GM18526 (cell line): ENCODE data around the gene RAB3C.

Experiments used
- POLR2A ChIP-seq: IDR thresholded peaks from 3 replicates; pipeline ENCODE4 v1.6.1; 2011; ENCODE audit not compliant: insufficient read length; ENCODE audit errors: extremely low read depth

RAB3C gene

DNA sequence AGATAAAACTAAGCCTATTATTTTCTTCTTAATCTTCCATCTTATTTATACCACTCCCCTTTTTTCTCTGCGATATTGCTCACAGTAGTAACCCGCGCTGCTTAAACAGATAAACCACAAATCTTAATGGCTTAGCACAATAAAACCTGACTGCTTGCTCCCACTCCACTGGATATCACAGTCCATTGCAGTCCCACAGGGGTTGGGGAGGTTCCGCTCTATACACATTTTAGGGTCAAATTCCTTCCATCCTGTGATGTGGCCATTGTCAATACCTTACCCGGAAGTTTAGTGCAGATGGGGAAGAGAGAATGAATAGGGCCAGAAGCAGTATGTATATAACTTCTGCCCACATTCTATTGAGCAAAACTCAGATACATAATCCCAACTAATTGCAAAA is 193.7 kb downstream of the RAB3C start:
- TF ChIP-seq POLR2A: no peak

DNA sequence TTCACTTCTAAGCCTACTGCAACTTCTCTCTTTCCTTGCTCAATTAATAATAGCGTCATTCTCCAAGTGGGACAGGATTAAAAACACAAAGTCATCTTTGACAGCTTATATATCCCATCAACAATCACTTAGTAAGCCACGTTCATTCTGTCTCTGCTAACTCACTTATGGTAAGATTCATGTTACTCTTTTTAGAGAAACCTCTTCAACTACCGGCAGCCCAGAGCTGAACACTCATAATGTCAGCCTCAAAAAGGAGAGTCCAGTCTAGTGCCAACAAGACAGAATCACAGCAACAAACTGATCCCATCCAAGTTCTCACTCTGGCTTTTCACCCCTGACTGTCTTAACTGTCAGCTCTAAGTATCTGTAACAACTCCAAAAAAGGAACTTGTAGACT is 196.0 kb downstream of the RAB3C start:
- no peak for TF ChIP-seq POLR2A

DNA sequence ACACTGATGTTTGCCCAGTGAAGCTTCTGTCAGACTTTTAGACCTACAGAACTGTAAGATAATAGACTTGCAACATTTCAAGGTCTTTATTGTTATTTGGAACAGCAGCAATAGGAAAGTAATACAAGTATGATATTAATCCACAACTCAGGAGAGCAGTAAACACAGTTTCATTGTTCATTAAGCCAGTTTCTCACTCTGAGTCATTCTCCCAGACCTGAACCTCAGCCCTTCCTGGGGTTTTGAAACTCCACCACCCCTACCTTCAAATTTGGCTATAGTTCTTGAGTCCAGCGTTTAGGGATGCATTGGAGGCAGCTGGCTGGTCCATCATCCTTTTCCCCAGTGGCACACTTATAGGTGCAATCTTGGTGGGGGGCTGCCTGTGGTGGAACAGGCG is 203.2 kb downstream of the RAB3C start:
- TF ChIP-seq POLR2A: no peak

DNA sequence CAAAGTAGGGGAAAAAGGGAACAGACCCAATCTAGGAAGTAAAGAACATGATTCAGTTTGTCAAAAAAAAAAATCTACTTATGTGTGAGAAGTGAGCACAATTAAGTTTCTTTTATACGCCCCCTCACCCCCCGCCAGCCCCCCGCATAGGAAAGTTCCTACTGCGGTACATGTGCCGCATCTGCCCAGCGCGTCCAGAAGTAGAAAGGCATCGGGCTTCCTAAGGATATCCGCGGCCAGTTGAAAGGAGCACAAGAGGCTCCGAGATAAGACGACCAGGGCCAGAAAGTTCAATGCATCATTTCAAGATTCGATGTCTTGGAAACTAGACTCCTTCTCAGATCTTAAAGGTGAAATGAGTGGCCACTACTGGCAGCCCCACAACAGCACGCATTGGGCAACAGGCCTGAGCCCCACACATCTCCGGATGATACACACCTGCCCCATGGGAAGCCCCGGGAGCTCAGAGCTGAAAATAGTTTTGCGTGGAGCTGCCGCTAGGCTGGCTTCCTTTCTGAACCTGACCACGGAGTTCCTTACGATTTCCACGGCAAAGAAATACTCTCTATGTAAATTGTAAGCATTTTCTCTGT is 203.9 kb downstream of the RAB3C start:
- no peak for TF ChIP-seq POLR2A

DNA sequence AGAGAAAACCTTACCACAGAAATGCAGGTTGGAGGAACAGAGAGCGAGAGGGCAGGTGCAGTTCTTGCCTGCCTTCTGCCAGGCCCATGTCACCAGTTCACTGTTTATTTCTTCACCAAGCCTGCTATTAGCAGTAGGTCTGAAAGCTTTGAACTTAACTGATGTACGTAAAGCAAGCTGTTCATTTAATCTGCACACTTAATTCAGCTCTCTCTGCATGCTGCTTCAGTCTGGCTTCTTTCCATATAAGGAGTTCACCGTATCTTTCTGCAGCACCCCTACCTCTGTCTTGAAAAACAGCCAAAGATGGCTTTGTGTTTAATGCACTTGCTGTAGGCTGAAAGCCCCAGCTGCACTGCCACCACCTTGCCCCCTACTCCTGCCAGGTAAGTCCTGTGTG is 205.1 kb downstream of the RAB3C start:
- no peak for TF ChIP-seq POLR2A

DNA sequence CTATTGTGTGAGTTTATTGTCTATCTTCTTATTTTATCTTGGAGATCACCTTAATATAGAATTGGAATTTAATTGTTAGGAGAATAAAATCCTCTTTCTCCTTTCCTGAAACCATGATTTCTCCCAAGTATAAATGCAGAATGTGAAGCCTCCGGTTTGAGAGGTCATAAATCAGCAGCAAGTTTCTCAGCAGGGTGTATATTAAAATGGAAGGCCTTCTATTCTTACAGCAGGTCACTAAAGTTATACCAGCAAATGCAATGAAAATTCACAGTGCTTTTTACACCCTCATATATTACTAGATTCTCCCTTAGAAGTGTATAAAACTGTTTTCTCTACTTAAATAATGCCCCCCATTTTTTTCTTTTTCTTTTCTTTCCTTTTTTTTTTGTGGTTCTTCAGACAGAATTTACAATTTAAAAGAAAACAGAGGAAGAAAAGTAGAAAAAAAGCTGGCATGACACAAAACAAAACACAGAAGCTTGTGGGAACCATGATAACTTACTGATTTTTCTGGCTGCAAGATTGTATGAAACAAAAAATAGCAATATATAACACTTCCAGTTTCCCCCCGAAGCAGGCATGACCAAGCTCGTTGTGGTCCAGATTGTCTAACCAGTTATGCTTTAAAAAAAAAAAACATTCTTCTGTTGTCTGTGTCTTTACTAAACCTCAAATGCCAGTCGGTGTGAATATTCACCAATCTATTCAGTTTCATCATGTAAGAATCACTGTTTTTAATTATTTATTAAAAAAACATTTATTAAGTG is 211.2 kb downstream of the RAB3C start:
- TF ChIP-seq POLR2A: no peak

DNA sequence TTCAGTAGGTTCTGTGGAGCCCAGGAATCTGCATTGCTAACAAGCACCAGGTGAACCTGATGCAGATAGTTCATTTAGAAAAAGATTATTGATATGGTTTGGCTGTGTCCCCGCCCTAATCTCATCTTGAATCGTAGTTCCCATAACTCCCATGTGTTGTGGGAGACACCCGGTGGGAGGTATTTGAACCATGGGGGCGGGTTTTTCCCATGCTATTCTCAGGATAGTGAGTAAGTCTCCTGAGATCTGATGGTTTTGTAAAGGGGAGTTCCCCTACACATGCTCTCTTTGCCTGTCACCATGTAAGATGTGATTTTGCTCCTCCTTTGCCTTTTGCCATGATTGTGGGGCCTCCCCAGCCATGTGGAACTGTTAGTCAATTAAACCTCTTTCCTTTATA is 212.0 kb downstream of the RAB3C start:
- TF ChIP-seq POLR2A: no peak

DNA sequence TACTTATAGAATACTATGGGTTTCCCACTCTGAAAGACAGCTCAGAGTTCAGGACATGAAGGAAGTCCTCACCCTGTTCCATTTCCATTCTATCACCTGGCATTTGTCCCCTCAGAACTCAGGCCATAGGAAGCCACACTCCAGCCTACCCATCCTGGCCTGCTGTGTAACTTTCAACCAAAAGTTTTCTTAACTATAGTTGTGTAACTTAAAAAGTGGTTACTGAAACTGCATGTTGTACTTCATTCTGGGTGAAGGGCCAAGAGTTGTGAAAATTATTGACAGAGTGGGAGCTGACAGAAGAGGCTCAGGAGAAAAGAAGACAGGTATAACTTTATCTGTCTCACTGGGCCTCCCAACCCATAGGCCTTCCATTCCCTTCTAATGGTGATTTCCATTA is 212.5 kb downstream of the RAB3C start:
- TF ChIP-seq POLR2A: no peak

DNA sequence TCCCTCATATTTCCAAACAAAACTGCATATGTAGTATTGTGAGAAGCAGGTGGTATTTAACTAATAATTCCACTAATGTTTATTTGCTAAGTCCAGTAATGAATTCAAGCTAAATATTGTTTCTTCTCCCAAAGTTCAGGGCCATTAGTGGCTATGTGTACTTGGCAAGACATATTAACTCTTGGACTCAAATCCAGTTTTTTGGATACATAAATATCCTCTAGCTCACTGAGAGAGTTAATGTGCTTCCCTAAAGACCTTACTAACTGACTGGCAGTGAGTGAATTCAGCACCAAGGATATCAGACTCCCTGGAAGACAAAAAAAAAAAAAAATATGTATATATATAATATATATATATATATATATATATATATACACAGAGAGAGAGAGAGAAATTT is 214.1 kb downstream of the RAB3C start:
- TF ChIP-seq POLR2A: no peak

DNA sequence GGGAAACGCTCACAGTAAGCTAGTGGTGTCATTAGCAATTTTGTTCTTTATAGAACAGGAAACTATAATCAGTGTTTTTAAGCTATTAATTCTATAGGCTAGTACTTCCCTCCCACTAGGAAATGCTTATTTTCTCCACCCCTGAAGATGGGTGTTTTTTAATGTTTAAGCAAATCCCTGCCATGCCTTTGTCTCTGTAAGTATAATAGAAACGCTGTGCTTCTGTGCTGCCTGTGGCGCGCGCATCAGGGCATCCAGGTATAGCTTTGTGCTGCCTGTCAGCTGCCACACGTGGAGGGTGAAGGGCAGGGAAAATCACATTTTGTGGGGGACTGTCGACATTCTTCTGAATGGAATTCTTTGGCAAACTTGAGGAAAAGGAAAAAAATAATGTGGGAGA is 217.5 kb downstream of the RAB3C start:
- no peak for TF ChIP-seq POLR2A

DNA sequence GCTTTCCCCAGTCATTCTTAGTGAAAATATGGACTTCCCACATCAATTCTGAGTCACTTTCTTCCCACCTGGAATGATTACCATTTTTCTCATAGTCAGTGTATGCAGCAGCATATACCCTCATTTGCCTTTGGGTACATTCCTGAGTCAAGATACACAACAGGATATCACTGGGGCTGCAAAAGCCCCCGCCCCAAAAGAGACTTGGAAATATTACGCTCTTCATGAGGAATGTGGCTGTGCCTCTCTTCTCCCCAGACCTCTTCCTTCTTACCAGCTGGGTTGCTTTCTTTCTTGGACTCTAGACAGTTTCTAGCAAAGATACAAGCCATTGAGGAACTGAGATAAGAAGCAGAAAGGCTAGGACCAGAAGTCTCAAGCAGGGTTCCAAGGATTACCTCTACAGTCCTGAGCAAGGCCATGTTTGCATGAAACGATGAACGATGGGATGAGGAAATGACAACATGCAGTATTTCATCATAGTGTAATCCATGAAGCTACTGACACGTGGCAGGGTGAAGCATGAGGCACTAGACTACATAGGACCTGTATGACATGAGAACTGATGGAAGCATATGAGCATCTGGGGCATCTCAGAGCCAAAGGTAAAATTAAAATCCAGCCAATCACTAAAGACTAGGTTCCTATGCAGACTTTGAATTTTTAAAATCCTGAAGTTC is 218.1 kb downstream of the RAB3C start:
- TF ChIP-seq POLR2A: no peak

DNA sequence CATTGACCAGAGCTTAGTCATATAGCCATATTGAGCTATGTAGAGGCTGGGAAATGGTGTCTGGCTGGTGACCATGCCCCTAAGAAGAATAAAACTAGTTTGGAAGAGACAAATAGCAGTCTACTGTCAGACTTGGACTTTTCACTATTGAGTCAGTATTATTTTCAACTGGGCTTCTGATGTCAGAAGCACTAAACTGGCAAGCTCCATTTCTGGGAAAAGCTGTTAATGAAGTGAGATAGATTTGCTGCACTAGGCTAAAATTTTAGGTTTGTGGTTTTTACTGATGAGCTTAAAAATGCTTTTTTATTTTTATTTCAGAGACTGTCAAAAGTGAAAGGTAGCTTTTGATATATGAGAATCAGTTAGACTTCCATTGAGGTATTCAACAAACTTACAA is 220.2 kb downstream of the RAB3C start:
- TF ChIP-seq POLR2A: no peak

DNA sequence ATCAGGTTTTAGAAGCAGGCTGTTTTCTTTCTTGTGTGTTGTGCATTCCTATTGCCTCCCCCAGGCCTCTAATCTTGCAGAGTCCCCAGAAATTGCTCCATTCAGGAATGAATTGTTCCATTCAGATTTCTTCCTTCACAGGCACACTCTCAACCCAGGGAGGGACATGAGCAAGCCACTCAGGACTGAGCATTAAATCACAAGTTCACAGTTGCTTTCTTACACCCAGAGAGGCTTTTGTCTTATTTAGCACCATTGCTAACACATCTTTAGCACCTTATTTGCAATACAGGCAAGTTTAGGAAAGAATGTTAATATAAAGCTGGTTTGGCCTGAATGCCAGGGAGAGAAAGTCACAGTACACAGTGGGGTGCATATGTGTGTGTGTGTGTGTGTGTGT is 221.4 kb downstream of the RAB3C start:
- TF ChIP-seq POLR2A: no peak

DNA sequence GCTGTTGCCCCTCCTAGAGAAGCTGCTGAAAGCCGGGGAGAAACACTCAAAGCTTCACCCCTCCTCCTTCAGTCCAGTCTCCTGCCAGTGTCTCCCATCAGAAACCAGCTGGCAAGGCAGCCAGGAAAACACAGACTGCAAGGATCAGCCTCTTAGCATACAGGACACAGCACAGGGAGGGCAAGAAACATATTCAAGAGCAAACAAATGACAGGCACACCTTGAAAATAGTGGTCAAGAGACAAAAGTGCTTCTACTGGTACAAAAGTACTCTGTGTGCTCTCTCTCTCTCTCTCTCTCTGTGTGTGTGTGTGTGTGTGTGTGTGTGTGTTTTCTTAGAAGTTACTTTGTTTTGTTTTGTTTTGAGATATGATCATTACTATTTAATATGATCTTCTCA is 227.2 kb downstream of the RAB3C start:
- TF ChIP-seq POLR2A: no peak

DNA sequence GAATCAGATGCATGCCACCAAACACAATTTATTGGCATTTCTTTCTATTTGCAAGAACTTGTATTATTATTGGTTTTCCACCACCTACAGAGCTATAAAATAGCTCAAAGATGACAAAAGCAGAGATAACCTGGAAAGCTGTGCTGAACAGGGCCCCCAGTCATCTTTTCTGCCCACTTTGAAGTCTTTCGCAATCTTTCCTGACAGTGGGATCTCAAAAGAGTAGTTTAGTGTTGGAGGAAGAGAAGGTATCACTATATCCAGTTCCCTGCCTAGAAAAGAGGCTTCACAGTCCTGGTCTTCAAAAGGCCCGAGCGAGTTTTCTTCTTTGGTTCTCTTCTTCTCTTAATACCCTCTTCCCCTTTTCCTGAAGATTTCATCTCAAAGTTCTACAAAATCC is 231.0 kb downstream of the RAB3C start:
- no peak for TF ChIP-seq POLR2A

DNA sequence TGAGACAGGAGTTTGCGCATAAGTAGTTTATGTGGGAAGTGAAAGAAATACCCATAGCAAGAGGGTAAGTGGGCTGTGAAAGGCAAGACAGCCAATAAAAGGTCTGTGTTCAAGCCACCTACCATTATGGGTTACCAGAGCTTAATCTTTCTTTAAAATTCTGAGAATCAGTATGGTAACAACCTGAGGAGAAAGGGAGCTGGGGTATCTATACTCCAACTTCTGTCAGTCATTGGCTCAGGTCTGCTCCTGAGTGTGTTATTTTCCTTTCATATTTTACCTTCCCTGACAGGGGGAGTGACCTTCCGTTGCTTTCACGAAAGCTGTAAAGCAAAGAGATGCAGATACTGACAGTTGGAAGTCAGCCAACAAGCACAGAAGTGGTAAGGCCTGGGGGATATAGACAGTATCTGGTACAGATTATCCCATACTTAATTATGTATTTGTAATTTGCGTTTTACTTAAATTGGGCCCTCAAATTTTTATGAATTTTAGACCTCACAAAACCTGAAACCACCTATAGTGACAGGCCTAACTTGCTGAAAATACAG is 233.4 kb downstream of the RAB3C start:
- no peak for TF ChIP-seq POLR2A

DNA sequence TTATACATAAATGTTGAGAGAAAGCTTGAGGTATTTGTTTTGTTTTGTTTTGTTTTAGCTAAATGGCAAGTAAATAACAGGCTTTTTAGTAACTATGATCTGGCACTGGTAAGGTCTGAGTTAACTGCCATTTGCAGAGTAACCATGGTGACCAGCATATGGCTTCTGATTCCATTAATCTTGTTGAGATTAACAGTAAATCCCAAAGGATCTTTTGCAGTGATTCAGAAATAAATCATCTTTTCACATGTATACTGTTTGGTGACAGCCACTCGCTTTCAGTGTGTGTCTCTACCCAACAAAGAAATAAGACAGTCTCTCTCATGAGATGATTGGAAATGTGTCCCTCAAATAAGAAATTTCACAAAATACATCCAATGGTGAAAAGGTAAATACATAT is 235.6 kb downstream of the RAB3C start:
- TF ChIP-seq POLR2A: no peak

DNA sequence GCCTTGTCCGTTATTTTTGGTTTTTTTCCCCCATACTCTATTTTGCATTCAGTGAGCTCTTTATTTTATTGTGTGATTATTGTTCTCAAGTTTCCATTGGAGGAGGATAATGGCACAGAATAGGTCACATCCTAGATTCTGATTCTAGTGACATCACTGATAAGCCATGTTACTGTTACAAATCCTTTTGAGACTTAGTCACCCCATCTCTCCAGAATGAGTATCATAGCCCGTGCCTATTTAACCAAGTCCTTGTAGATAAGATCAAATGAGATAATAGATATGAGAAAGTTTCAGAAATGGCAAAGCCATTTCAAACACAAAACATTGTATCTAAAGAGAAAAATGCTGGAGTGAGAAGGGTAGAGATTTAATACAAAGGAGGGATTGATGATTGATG is 242.6 kb downstream of the RAB3C start:
- TF ChIP-seq POLR2A: no peak
